Measurements from ENCODE around the gene C2CD3.
A peak's percentile ranks its signal among the peaks of the same experiment; 100 is the strongest.

The C2CD3 gene

DNA sequence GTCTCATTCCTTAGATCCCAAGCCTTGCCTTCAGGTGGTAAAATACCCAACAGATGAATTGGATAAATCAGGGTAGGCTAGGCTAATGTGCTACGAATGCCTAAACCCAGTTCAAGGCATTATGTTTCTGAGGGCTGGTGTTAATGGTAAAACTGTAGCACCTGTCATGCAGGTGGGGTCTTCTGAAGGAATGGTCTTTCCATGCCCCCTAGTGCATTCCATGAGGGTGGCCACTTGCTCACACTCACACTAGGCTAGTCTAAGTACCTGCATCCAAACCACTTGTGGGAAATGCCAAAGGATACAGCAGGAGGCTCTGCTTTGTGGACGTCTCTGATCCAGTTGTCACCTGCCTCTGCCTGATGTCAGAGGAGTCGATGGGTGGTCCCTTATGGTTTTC, 137.8 kb downstream of the C2CD3 start:
- H3K4me3 ChIP-seq (ENCODE audit: low read depth, low read length), result no peak overlapping the region
- DNase-seq (ENCODE audit: low read depth), result no peak
- TF ChIP-seq, protein P1, sequence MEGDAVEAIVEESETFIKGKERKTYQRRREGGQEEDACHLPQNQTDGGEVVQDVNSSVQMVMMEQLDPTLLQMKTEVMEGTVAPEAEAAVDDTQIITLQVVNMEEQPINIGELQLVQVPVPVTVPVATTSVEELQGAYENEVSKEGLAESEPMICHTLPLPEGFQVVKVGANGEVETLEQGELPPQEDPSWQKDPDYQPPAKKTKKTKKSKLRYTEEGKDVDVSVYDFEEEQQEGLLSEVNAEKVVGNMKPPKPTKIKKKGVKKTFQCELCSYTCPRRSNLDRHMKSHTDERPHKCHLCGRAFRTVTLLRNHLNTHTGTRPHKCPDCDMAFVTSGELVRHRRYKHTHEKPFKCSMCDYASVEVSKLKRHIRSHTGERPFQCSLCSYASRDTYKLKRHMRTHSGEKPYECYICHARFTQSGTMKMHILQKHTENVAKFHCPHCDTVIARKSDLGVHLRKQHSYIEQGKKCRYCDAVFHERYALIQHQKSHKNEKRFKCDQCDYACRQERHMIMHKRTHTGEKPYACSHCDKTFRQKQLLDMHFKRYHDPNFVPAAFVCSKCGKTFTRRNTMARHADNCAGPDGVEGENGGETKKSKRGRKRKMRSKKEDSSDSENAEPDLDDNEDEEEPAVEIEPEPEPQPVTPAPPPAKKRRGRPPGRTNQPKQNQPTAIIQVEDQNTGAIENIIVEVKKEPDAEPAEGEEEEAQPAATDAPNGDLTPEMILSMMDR (IDR thresholded peaks at IDR 0.05; ENCODE audit: insufficient read depth, low read depth, low read length, missing control alignments), result peak; percentile 5

DNA sequence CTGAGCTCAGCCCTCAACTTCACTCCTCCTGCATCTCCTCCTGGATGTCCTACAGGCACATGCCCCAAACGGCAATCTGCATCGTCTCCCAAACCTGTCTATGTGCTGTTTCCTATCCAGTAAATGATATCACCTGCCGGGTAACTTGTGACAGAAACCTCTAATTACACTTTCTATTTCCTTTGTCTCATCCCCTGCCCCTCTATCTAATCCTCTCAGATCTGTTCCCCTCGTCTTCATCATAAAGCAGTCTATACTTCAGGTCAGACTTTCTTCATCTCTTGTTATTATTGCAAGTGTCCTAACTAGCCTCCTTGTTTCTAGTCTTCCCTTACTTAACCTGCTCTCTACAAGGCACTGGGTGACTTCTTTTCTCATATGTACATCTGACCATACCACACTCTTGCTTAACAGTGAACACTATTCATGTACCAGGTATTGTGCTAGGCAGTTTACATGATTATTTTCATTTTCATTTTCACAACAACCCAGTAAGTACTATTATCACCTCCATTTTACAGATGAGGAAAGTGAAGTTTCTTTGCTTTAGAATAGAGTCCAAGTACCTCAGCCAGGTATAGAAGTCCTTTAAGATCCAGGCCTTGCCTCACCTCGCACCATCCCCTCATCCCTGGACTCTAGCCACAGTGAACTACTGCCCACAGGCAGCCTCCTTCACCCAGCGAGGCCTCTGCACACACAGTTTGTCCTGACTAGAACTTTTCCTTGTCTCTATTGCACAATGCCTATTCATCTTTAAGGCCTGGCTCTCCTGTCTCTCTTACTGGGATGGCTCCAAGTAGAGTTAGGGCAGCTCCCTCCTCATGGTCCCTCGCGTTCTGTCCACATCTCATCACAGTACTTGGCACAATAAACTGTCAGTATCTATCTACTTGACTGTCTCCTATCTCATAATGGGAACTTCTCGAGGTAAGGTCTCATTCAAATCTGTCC, 139.8 kb downstream of the C2CD3 start:
- no peak overlapping the region for H3K4me3 ChIP-seq (ENCODE audit: low read depth, low read length)
- peak; percentile 22 for DNase-seq (ENCODE audit: low read depth)
- TF ChIP-seq, protein P1 (IDR thresholded peaks at IDR 0.05; ENCODE audit: insufficient read depth, low read depth, low read length, missing control alignments), result no peak

DNA sequence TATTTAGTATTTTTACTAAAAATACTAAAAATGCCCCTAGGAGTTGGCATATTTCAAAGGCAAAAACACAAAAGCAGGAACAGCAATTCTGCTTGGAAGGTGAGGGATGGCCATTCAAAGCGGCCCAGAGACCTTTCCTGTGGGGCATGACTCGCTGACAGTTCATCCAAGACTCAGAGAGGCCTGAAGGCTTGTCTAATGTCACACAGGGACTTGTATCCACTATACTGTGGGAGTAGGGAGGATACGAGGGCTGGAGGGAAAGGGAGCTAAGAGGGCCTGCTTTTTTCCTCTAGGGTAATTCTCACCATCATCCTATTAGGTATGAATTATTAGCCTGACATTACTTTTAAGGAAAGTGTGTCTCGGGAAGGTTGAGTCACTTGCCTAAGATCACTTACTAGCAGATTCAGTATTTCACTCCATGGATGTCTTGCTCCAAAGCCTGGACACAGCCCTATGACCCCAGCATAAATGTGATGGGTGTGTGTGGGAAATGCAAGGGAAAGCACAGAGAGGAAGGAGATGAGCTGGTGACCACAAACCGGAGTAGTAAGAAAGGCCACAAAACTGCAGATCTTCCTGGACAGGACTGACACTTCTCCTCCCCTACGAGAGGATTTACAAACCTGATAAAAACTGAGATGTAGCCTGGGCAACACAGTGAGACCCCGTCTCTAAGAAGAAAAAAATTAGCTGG, 145.2 kb downstream of the C2CD3 start:
- TF ChIP-seq, protein P1 (IDR thresholded peaks at IDR 0.05; ENCODE audit: insufficient read depth, low read depth, low read length, missing control alignments), result no peak
- H3K4me3 ChIP-seq (ENCODE audit: low read depth, low read length), result no peak overlapping the region
- no peak for DNase-seq (ENCODE audit: low read depth)

DNA sequence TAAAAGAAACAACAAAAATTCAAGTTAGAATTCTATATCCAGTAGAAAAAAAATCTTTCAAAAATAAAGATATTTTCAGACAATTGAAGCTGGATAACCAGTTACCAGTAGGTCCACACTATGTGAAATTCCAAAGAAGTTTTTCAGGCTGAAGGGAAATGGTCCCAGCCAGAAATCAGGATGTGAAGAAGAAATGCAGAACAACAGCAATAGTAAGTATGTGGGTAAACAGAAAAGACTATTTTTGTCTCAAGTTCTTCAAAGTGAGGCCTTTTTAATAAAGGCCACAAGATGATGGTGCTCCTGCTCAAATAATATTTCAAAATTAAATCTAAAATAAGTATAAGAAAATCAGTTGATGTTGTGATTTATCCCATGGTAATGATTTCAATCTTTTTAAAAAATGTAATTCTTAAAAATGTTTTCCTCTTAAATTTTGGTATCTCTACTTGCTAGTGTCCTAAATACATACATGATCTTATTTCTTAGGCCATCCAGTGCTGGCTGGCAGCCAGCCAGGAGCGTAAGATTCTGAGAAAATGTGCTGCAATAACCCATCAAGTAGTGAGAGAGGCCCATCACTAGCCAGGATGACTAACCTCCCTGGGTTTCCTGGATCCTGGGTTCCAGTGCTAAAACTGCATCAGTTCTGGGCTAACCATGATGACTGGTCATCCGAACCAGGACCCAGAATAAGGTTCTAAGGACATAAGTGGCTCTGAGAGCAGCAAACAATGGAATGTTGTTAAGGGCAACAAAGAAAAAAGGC, 146.4 kb downstream of the C2CD3 start:
- H3K4me3 ChIP-seq (ENCODE audit: low read depth, low read length), result no peak overlapping the region
- TF ChIP-seq, protein P1 (IDR thresholded peaks at IDR 0.05; ENCODE audit: insufficient read depth, low read depth, low read length, missing control alignments), result no peak
- DNase-seq (ENCODE audit: low read depth), result no peak

DNA sequence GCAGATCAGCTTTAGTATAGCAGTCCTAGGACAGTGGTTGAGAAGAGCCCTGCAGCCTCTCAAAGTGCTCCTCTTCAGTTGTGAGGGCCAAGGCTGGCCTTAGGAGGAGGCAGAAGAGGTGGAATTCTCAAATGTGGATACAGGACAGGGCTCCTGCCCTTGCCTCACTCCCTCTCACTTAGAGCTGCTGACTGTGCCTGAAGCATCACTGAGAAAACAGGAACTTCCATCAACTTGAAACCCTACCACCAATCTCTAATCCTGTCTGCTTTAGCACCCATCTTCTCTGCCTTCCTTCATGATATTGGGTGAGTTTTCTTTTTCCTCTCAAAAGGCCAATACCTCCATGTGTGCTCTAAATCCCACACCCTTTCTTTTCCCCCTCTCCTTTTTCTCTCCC, 147.5 kb downstream of the C2CD3 start:
- no peak overlapping the region for H3K4me3 ChIP-seq (ENCODE audit: low read depth, low read length)
- TF ChIP-seq, protein P1 (IDR thresholded peaks at IDR 0.05; ENCODE audit: insufficient read depth, low read depth, low read length, missing control alignments), result no peak
- DNase-seq (ENCODE audit: low read depth), result no peak

DNA sequence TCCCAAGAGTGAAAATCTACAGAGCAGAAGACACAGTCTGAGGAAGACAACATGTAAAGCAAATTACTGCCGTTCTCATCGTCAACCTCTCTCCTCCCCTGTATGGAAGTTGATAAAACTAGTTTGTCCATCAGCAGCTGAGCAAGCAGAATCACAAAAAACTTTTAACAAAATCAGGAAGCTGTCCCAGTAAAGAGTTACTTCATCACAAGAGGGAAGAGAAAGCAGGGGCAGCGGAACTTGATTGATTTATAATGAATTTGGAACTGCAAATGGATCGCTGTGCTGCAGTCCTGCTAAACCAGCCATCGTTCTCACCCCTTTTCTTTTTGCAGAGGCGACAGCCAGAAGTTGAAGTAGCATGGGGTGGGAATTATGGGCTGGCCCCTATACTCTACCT, 148.3 kb downstream of the C2CD3 start:
- H3K4me3 ChIP-seq (ENCODE audit: low read depth, low read length), result no peak overlapping the region
- TF ChIP-seq, protein P1 (IDR thresholded peaks at IDR 0.05; ENCODE audit: insufficient read depth, low read depth, low read length, missing control alignments), result no peak
- no peak for DNase-seq (ENCODE audit: low read depth)
